OCI-LY3 (cell line): Measurements from ENCODE around the gene HSPA1L.
"Not testable (repeated sequence)": the region's sequence is repeated elsewhere in the genome, so short reads cannot be mapped to it uniquely, and the experiment has no call there.

Experiments used
- H2AFZ ChIP-seq: fragments of 200-600, 300-600 bp; shearing (Covaris generic); 2 replicates; pipeline ENCODE4 v1.6.0; 2014; ENCODE audit warnings: antibody characterized with exemption, low read depth, low read length
- H3K27ac ChIP-seq: fragments of 200-600, 300-600 bp; sonication (generic); 2 replicates; pipeline ENCODE4 v1.5.1; 2014; ENCODE audit warnings: mild to moderate bottlenecking, low read length, moderate library complexity, mixed read lengths
- H3K27me3 ChIP-seq: fragments of 200-600, 300-600 bp; sonication (generic); 2 replicates; pipeline ENCODE4 v1.6.1; 2014; ENCODE audit warnings: low read depth, low read length, mixed read lengths
- H3K36me3 ChIP-seq: fragments of 200-600, 300-600 bp; sonication (generic); replicated peaks from 2 replicates; pipeline ENCODE3; 2014; ENCODE audit warnings: low read depth, low read length, mixed read lengths
- H3K4me1 ChIP-seq: fragments of 300-600, 200-600 bp; sonication (generic); 2 replicates; pipeline ENCODE4 v1.6.1; 2014; ENCODE audit warnings: low read length, mixed read lengths
- H3K4me2 ChIP-seq: fragments of 200-600, 300-600 bp; sonication (generic); 2 replicates; pipeline ENCODE4 v1.6.1; 2014; ENCODE audit warnings: low read length, mixed read lengths
- H3K4me3 ChIP-seq: fragments of 300-600, 200-600 bp; sonication (generic); 2 replicates; pipeline ENCODE4 v1.5.1; 2014; ENCODE audit warnings: antibody characterized with exemption, mild to moderate bottlenecking, low read length, moderate library complexity
- H3K79me2 ChIP-seq: fragments of 300-600, 200-600 bp; shearing (Covaris generic); 2 replicates; pipeline ENCODE4 v1.6.1; 2014; ENCODE audit warnings: mild to moderate bottlenecking, low read length, mixed read lengths
- H3K9ac ChIP-seq: fragments of 300-600, 200-600 bp; shearing (Covaris generic); 2 replicates; pipeline ENCODE4 v1.6.0; 2014; ENCODE audit warnings: mild to moderate bottlenecking, low read length, moderate library complexity
- H3K9me3 ChIP-seq: fragments of 200-600, 300-600 bp; shearing (Covaris generic); 2 replicates; pipeline ENCODE4 v1.6.1; 2014; ENCODE audit warnings: low read length, mixed read lengths; ENCODE audit not compliant: insufficient read depth
- H4K20me1 ChIP-seq: fragments of 200-600, 300-600 bp; sonication (generic); 2 replicates; pipeline ENCODE4 v1.6.1; 2016; ENCODE audit warnings: low read length, mixed read lengths; ENCODE audit not compliant: insufficient read depth
- CTCF ChIP-seq: fragments of 200-600, 300-600 bp; sonication (generic); IDR thresholded peaks from 2 replicates; pipeline ENCODE4 v1.5.1; 2014; ENCODE audit warnings: antibody characterized with exemption, low read length, low read depth
- EZH2phosphoT487 ChIP-seq: fragments of 200-600 bp; shearing (Covaris generic); IDR thresholded peaks from 2 replicates; pipeline ENCODE4 v1.6.1; 2018; ENCODE audit warnings: antibody characterized with exemption, mixed run types, low read depth

The HSPA1L gene

DNA sequence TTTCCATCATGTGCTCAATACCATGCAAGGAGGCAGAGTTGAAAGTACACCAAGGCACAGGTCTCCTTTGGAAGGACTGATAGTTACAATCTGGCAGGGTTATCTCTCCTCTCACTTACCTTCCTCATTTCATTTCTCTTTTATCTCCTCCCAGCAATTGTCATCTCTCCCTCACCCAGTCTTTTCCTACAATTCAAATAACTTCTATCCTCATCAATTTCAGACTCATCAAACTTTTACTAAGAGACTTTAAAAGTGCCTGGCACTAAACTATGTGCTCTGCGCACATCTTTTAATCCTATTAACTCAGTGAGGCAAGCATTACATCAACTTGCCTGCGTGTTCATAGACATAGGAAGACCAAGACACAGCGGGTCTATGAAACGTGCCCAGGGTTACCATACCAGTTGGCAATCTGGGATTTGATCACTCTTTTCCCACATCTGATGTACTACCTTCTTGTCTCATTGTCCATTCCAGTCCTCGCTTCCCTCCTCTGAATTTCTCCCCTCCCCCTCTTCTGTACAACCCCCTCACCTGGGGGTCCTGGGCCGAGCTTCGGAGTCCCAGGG lies 20.7 kb downstream of the HSPA1L start:
- H3K4me1 ChIP-seq = peaks cover 18% of the 10 kb centered on the region
- H3K4me2 ChIP-seq = peak overlapping the region; percentile 87
- H3K79me2 ChIP-seq = peaks cover 34% of the 10 kb centered on the region
- peak overlapping the region; percentile 100 for H3K4me3 ChIP-seq
- H3K9ac ChIP-seq = peak overlapping the region; percentile 90
- H2AFZ ChIP-seq = no peak overlapping the region
- H3K27ac ChIP-seq = peak overlapping the region; percentile 72
- H3K27me3 ChIP-seq = no peaks in the 10 kb centered on the region
- peaks cover 5% of the 10 kb centered on the region for H3K36me3 ChIP-seq
- H3K9me3 ChIP-seq = no peaks in the 10 kb centered on the region
- TF ChIP-seq EZH2phosphoT487 (no peak), CTCF (no peak)
- no peaks in the 10 kb centered on the region for H4K20me1 ChIP-seq

DNA sequence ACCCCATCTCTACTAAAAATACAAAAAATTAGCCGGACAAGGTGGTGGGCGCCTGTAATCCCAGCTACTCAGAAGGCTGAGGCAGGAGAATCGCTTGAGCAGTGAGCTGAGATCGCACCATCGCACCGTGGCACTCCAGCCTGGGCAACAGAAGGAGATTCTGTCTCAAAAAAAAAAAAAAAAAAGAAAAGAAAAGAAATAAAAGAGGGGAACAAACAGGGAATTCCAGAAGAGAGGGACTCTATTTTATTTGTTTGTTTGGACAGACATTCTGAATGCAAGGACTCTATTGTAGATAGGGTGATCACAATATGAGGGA lies 21.2 kb downstream of the HSPA1L start:
- peak overlapping the region; percentile 72 for H3K27ac ChIP-seq

GRCh38 chr6:31792761-31793171 lies 22.3 kb downstream of the HSPA1L start:
- peaks cover 34% of the 10 kb centered on the region for H3K79me2 ChIP-seq
- no peak for TF ChIP-seq EZH2phosphoT487
- no peak for TF ChIP-seq CTCF
- no peak overlapping the region for H2AFZ ChIP-seq
- H3K27ac ChIP-seq = no peak overlapping the region
- no peak overlapping the region for H3K4me2 ChIP-seq
- H4K20me1 ChIP-seq = no peaks in the 10 kb centered on the region
- peaks cover 5% of the 10 kb centered on the region for H3K36me3 ChIP-seq
- no peak overlapping the region for H3K4me3 ChIP-seq
- no peaks in the 10 kb centered on the region for H3K27me3 ChIP-seq
- H3K4me1 ChIP-seq = peaks cover 25% of the 10 kb centered on the region
- no peaks in the 10 kb centered on the region for H3K9me3 ChIP-seq
- no peak overlapping the region for H3K9ac ChIP-seq

More for the DNA sequence above, 21.2 kb downstream of the HSPA1L start:
- H3K4me3 ChIP-seq = peak overlapping the region; percentile 100
- peak overlapping the region; percentile 90 for H3K9ac ChIP-seq
- peaks cover 34% of the 10 kb centered on the region for H3K79me2 ChIP-seq
- H3K9me3 ChIP-seq, H4K20me1 ChIP-seq, H2AFZ ChIP-seq, H3K27me3 ChIP-seq, H3K36me3 ChIP-seq: not testable (repeated sequence)
- H3K4me1 ChIP-seq = peaks cover 23% of the 10 kb centered on the region
- H3K4me2 ChIP-seq = peak overlapping the region; percentile 87

DNA sequence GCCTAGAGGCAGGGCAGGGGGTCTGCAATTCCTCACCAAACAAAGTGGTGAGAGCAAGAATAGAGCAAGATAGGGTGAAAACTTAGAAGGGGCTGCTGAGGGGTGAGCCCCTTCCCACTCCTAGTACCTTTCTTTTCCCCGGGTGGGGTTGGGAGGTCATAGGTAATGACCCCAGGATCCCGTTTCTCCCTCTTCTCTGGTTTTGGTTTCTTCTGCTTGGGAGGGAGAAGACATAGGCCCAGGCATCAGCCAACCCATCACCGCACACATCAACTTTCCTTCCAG lies 23.1 kb downstream of the HSPA1L start:
- peaks cover 25% of the 10 kb centered on the region for H3K4me1 ChIP-seq
- H3K4me3 ChIP-seq = no peak overlapping the region
- no peak overlapping the region for H2AFZ ChIP-seq
- H3K79me2 ChIP-seq = peaks cover 34% of the 10 kb centered on the region
- TF ChIP-seq EZH2phosphoT487 (no peak), CTCF (no peak)
- H4K20me1 ChIP-seq = no peaks in the 10 kb centered on the region
- H3K27ac ChIP-seq = no peak overlapping the region
- no peaks in the 10 kb centered on the region for H3K27me3 ChIP-seq
- peaks cover 5% of the 10 kb centered on the region for H3K36me3 ChIP-seq
- H3K9me3 ChIP-seq = no peaks in the 10 kb centered on the region
- no peak overlapping the region for H3K4me2 ChIP-seq
- H3K9ac ChIP-seq = no peak overlapping the region
